Activated CD8-positive, alpha-beta memory T cell treated with anti-CD3 and anti-CD28 coated beads for 1 hour (primary cell): ENCODE data around the gene HGF.
"Not testable (repeated sequence)": the region's sequence is repeated elsewhere in the genome, so short reads cannot be mapped to it uniquely, and the experiment has no call there.

Source experiments
- DNase-seq, 2 donors: peaks; one replicate each; pipeline ENCODE4 v3.0.0-alpha.2; 2020; ENCODE audit warnings: low read depth in 1 of 2; ENCODE audit errors: extremely low read depth in 1 of 2

Gene HGF

DNA sequence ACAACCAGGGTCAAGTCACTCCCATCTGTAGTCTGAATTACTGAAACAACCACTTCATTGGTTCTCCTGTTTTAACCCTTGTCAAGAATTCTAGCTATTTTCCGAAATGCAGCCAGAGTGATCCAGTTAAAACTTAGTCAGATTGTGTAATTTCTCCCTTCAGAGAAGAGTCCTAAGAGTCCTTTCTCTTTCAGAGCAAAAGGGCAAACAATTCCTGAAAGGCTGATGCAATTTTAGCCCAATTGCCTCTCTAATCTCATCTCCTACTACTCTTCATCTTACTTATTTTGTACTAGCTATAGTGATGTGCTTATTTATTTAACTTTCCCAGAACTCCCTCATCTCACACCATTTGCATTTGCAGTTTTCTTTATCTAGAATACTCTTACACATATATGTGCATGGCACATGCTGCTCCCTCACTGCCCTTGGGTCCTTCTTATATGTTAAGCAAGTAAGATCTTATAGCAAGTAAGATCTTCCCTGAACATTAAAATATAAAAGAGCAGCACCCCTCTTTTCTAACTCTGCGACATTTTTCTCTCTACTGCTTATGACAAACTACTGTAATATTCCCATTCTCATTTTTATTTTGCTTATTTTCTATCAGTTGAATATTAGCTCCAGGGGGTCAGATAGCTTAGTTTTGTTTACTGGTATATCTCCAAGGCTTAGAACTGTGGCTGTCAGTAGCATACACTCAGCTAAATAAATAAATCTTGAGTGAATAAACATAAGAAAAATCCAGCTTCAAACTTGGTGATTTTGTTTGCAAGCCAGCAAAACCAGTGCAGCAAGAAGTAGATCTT, 44.6 kb downstream of the HGF start:
- no peak for DNase-seq

DNA sequence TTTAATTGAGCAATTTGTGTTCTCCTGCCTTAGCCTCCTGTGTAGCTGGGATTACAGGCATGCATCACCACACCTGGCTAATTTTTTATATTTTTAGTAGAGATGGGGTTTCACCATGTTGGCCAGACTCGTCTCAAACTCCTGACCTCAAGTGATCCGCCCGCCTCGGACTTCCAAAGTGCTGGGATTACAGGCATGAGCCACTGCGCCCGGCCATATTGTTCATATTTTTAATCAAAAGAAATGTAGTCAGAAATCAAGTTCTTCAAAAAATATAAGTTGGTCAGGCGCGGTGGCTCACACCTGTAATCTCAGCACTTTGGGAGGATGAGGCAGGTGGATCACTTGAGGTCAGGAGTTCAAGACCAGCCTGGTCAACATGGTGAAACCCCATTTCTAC, 47.6 kb downstream of the HGF start:
- DNase-seq, result not testable (repeated sequence)

DNA sequence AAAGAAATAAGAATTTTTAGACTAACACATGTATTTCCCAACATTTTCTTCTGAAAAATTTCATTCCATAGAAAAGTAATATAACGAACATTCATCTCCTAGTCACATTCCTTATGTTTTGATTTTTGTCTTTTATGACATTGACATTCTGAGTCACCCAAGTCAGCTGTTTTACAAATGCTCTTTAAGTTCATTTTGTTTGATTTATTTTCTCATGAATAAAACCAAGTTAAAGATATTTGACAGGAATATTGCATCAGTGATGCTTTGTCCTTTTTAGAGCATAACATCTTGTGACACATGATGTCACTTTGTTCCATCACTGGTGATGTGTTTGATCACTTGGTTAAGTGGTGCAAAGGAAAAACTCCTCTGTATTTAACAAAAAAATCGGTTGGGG, 48.4 kb downstream of the HGF start:
- DNase-seq, result no peak

DNA sequence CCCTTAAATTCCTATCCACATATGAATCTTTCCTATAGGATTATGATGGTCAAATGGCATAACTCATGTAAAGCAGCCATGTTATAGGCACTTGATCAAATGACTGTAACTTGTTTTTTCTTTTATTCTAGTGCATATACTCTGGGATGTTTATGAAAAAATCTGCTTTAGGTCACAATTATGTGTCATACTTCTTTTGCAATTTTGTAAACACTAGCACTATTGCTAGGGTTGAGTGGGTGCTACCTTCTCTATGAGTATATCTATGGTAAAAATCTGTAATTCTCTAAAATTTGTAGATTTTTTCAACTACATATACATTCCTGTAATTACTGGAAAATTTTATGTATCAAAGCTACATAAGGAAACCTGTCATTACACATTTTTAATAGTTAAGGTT, 50.0 kb downstream of the HGF start:
- no peak for DNase-seq

DNA sequence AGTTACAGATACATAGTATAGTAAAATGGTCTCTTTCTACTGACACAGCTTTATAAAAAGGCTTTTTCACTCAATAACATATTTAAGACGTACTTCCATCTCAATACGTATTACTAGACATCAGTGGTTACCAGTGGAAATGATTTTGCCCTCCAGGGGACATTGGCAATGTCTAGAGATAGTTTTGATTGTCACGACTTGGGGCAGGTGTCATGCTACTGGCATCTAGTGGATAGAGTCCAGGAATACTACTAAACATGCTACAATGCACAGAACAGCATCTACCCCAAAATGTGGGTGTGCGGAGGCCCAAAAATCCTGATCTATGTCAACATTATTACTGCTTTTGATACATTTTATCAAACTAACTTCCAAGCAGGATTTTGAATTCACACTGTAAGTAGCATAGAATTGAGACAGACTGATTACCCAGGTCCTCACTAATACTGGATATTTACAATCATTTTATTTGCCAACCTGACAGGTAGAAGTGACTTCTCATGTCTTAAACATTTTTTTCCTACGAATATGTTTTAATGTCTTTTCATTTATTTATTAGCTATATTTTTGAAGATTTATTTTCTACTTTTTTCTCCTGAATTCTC, 53.8 kb downstream of the HGF start:
- DNase-seq, result no peak

DNA sequence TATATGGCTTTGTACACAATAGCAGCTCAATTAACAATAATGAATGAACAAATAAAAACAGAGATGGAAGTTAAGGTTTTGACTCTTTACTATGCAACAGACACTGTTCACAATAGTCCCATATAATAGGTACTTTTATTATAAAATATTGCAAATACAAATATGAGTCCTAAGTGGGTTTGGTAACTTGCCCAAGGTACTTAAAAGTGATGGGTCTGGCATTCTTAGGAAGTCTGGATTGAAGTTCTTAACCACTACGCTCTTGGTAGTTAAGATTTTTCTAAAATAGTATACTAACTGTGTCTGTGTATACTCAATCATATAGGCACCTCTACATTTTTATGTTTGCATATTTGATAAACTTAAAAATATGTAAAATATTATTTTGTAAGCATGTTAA, 55.5 kb downstream of the HGF start:
- DNase-seq, result no peak

DNA sequence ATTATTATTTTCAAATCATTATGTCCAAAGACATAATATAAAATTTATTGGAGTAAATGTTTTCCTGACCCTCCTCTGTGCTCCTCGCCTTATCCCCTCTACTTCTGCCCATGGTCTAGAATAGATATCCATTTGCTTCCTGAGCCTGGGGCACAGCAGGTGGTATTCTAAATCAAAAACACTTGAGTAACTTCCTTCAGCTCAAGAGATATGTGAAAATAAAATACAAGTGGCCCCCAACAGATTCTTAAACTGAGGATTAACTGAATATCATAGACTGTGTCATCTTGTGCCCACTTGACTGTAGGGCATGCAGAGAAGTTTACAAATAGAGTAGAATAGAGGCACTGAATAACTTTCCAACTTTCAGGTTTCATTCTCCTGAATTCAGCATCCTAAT, 59.1 kb downstream of the HGF start:
- DNase-seq, result no peak

DNA sequence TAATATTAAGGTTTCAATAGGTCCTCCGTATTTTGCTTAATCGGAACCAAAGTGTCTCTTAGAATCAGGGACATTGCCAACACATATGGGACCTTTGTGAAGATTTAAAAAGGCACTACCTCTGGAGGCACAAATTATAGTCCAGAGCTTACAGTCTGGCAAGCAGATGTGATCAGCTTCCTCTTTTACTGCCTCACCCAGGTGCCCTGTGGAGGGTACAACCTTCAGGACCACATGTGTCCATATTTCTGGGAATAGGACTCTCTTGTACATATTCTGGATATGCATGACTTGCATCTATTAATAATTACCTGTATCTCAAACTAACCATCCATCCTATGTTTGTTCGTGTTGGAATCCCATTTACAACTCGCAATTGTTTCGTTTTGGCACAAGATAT, 60.0 kb downstream of the HGF start:
- no peak for DNase-seq

DNA sequence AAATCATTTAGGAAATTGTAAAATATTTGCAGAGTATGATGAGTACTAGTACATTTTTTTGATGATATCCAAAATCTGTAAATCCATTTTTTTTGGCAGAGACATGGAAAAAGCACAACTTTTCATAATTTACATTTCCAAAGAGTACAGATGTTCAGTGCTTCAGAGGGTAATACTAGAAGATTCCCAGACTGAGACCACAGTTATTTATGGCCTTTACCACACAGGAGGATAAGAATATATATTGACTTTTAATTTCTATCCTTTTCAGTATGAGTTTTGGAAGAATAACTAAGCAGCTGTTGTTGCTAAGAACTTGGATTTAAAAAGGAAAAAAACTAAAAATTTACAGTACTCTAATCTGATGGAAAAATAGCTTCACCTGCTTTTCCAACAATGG, 61.9 kb downstream of the HGF start:
- DNase-seq, result no peak

DNA sequence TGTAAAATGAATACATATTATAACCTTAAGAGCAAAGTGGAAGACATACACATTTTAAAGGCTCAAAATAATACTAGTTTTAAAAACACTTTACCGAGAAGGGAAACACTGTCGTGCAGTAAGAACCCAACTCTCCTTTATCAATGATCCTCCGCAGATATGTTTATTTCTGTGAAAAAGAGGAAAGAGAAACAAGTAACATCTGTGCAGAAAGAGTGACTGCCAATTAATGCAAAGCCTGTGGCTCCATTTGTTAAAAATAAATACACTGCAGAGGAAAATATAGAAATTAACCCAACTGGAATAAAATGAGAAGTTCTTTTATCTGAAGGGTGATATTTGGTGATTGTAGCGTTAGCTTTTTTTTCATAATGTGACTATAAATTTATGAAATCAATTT, 62.7 kb downstream of the HGF start:
- DNase-seq, result no peak

DNA sequence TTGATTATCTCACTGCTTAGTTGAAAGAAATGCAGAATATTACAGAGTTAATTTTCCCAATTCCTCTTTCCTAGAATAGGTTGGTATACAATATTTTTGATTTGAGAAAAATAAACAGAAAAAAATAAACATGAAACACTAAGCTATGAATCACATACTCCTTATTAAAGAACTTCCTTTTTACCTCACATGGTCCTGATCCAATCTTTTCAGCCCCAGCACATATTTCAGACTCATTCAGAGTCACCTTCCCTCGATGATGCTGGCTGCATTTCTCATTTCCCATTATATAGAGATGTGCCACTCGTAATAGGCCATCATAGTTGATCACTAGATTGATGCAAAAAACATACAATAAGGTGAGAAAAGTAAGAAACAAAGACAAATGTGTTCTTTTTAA, 64.6 kb downstream of the HGF start:
- DNase-seq, result no peak

DNA sequence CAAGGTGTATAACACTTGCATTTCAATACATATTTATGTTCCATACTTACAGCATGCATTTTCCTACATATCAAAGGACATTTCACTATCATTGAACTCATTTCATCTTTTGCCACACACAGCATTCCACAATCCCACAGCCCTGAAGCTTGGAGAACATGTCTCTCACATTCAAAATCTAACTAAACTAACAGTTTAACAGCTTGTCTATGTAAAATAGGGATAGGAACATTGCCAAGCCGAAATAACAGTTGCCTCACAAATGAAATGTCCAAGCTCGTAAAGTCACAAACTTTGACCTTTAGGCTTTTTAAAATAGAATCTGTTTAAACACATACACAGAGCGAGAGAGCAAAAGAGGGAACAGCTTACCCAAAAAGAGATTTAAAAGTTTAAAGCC, 65.3 kb downstream of the HGF start:
- DNase-seq, result no peak

DNA sequence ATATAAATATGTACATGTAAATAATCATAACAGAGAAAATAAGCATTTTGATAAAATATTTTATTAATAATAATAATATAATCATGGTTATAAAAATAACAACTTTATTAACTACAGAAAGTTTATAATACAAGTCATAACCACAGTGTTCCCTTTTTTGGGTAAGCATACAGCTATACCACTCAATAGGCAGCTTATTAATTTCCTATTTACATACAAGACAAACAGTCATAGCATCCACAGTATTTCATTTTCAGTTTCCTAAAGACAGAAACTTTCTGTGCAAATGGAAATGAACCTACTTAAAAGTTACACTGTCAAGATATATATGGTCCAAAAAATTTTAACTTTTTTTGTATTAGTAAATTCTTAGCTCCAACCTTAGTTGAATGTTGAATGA, 70.9 kb downstream of the HGF start:
- no peak for DNase-seq

DNA sequence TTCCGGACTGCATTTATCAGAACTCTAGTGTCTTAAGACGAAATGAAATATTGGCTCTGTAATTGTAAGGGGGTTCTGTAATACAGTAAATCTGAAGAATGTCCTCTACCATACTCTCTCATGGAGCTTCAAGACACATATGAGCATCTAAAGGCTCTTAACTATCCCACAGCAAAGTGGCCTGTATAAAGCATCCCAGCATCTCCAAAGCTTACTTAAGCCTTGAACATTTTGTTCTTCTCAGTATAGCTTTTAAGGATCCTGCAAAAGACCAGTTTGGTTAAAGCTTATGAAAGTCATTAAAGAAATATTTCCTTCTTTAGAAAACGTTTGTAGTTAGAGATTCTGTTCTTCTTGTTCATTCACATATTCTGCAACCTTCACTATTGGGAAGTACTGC, 75.1 kb downstream of the HGF start:
- DNase-seq, result no peak

DNA sequence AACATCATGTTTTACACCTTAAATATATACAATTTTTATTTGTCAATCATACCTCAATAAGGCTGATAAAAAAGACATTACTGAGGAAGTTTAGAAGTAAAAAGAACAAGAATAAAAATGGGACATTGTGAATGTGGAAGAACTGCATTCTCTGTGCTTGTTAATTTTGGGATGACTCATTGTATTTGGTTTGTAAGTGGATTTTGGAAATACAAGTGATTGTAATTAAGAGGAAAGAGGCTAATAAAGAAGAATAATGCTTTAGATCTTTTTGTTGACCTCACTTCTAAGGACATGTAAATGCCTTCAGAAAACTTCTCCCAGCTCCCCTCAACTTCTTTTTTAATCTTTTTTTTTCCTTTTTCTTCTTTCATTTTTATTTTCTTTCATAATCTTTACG, 76.0 kb downstream of the HGF start:
- no peak for DNase-seq

DNA sequence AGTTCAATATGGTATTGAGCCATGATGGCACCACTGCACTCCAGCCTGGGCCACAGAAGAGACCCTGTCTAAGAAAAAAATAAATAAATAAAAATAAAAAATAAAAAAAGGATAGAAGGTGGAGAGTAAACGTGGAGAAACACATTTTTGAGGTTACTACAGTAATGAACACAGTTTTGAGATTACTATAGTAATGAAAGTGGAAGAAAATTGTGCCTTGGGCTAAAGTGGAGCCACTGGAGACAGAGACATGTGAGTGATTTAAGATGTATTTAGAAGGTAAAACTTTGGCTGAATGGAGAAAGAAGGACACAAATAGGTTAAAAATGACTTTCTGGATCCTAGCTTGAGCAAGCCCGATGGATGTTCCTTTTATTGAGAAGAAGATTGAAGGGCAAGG, 76.8 kb downstream of the HGF start:
- no peak for DNase-seq

DNA sequence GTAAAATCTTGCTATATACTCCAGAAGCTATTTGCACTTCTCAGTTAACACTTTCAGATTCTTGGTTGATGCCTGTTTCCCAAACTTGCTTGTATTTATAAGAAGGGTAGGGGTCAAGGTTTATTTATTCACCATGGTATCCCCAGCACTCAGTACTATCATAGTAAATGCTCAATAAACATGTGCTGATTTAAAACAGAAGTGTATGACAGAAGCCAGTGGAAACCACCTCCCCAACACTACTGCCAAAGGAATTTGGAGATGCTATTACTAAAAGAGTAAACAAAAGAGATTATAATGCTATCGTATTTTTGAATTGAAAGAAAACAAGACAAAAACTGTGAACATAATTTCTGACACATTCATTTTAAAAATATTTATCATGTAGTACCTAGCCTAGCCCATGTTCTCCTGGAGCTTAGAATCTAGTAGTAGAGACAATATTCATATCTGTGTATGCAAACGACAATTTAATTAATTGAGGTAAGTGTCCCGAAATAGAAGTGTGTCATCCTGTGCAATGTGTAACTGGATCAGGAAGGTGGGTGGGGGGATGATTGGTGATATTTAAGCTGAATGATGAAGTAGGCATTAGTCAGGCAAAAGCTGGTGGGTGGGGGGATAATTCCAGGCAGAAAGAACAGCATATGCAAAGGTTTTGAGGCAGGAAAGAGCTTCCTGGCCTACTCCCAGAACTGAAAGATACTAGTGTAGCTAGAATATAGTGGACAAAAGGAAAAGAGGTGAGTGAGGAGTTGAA, 77.5 kb downstream of the HGF start:
- no peak for DNase-seq

DNA sequence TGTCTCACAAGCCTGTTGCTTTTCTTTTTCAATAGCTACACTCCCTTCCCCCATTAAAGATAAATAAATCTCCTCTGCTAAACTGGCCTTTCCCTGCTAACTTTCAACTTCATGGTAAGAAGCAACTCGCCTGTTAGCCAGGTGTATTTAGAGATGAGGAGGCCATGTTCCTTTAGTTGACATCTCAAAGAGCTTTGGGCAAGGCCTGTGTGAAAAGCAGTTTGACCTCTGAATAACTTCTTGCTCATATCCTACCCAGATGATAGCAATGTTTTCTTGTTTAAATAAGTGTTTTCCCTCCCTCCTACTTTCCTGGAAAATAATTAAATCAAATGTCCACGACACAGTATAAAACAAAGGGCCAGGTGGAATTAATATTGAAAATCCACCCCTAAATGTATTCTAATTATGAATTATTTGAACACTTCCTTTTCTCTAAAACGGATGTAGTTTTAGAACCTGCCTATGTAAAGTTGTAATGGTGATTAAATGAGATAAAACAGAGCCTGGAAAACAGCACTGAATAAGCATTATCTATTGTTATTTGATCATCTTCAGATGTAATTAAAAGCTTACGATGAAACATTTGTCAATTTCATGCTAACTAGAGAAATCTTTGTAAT, 78.5 kb downstream of the HGF start:
- no peak for DNase-seq

DNA sequence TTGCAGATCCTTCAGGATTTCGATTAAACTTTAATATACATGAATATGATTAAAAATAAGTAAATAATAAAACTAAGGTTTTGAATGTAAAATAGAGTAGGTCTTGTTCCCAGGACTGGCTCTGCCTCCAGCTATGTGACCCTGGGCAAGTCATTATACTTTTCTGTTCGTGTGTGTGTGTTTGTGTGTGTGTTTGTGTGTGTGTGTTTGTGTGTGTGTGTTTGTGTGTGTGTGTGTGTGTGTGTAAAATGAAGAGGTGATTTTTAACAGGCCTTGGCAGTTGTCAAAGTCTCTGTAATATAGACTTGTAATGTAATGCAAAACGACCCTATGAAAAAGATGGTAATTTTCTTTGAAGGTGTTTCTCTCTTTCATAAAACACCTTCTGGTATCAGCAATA, 79.2 kb downstream of the HGF start:
- DNase-seq, result no peak

DNA sequence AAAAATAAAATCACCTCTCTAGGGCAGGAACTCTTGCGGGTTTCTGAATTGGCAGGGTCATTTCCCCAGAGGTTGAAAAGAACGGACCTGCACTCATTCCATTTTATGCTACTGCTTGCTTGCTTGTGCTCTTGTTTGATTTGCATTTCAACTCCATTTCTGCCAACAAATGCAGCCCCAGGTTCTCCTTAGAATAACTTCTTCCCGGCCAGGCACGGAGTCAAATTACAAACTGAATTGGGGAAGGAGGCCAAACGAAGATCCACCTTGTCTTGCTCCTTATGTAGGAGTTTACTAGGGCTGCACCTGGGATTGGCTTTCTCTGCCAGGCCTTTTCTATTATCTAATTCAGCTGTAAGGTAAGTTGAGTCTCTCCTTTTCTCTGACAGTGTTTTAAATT, 79.6 kb downstream of the HGF start:
- no peak for DNase-seq

DNA sequence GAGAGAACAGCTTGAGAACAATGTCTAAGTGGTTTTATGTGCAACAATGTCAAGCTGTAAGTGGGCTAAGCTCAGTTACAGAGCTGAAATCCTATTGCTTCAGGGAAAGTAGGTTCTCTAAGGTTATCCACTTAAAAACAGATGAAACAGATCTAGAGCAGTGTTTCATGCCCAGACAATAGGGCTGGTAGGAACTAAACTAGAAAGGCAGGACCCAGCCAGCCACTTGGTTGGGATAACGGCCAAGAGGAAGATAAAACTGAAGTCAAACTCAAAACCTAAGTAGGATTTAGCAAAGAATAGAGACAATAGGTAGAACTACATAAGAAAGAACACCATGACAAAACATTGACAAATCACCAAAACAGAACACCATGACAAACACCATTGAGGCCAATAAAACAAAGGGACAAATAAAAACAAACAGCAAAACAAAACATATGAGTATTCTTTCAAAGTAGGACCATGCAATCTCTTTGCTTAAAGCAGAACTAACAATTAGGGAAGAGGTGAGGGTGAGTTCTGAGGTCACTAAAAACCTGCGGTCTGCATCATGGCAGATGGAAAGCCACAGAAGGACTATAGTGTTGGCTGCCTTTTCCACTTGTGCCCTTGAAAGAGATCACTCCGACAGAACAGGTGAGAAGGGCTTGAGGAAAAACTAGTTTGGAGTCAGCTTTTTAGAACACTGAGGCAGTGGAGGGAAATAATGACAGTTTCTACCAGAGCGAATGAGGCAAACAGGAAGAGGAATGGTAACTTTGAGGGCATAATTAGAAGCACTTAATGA, 81.0 kb downstream of the HGF start:
- no peak for DNase-seq
